H4 (cell line): ENCODE results near the gene LRRC7. TPM values are rescaled to one million over a fixed set of nuclear protein-coding genes. Genes with fewer than 3 reads are reported as not detected.

Experiments used
- DNase-seq: peaks from one replicate; pipeline ENCODE4 v3.0.0-alpha.2; 2015; ENCODE audit warnings: low spot score
- total RNA-seq: library from RNA; depleted of rRNA; stranded (reverse); fragments of >200 nt; shearing (Covaris generic); gene quantifications from 2 replicates; pipeline ENCODE4 v1.2.3, GENCODE V29; 2014

The LRRC7 gene
- total RNA-seq, 1 experiment from 2014 or later = 0.10 TPM

- no peak for DNase-seq
These were observed 524.1 kb downstream of the LRRC7 start for GRCh38 chr1:70091811-70092210.

GRCh38 chr1:70092526-70092925 is 524.8 kb downstream of the LRRC7 start:
- no peak for DNase-seq

GRCh38 chr1:70093250-70093975 is 525.7 kb downstream of the LRRC7 start:
- DNase-seq = no peak

- DNase-seq = no peak
These were observed 533.5 kb downstream of the LRRC7 start for GRCh38 chr1:70101231-70101630.

GRCh38 chr1:70101774-70102173 is 534.1 kb downstream of the LRRC7 start:
- DNase-seq = no peak

- DNase-seq = no peak
These were observed 536.0 kb downstream of the LRRC7 start for GRCh38 chr1:70103770-70104169.

GRCh38 chr1:70109241-70109640 is 541.5 kb downstream of the LRRC7 start:
- DNase-seq = no peak

- DNase-seq = no peak
These were observed 545.1 kb downstream of the LRRC7 start for GRCh38 chr1:70112838-70113237.

GRCh38 chr1:70115315-70115714 is 547.6 kb downstream of the LRRC7 start:
- no peak for DNase-seq

- no peak for DNase-seq
These were observed 549.3 kb downstream of the LRRC7 start for GRCh38 chr1:70117046-70117445.

GRCh38 chr1:70134148-70134547 is 566.4 kb downstream of the LRRC7 start:
- no peak for DNase-seq

- no peak for DNase-seq
These were observed 572.6 kb downstream of the LRRC7 start for GRCh38 chr1:70140343-70140742.

GRCh38 chr1:70140894-70141293 is 573.2 kb downstream of the LRRC7 start:
- no peak for DNase-seq

- DNase-seq = peak; percentile 20
These were observed 574.4 kb downstream of the LRRC7 start for GRCh38 chr1:70142075-70142474.

GRCh38 chr1:70143048-70143659 is 575.4 kb downstream of the LRRC7 start:
- peak; percentile 28 for DNase-seq

GRCh38 chr1:70146488-70146887 is 578.8 kb downstream of the LRRC7 start:
- DNase-seq = peak; percentile 33

- DNase-seq = no peak
These were observed 582.7 kb downstream of the LRRC7 start for GRCh38 chr1:70150444-70150843.

GRCh38 chr1:70153739-70154138 is 586.0 kb downstream of the LRRC7 start:
- DNase-seq = no peak

- no peak for DNase-seq
These were observed 588.9 kb downstream of the LRRC7 start for GRCh38 chr1:70156529-70157120.

- DNase-seq = no peak
These were observed 596.6 kb downstream of the LRRC7 start for GRCh38 chr1:70164350-70164749.

GRCh38 chr1:70168283-70168682 is 600.6 kb downstream of the LRRC7 start:
- no peak for DNase-seq

GRCh38 chr1:70169018-70169839 is 601.5 kb downstream of the LRRC7 start:
- DNase-seq = no peak
